HepG2 (cell line): ENCODE data around the gene RNPEPL1. TPM values are rescaled to one million over a fixed set of nuclear protein-coding genes. Genes with fewer than 3 reads are reported as not detected.

Experiments used
- ELF3 ChIP-seq: IDR thresholded peaks from 2 replicates; pipeline ENCODE4 v1.6.1; 2016; ENCODE audit warnings: missing genetic modification reagents, missing compliant biosample characterization
- FIP1L1 ChIP-seq: fragments of 200-400 bp; formaldehyde crosslinking; IDR thresholded peaks from 2 replicates; pipeline ENCODE4 v1.6.1; 2018; ENCODE audit warnings: low read depth, mild to moderate bottlenecking, low read length, moderate library complexity, borderline replicate concordance; ENCODE audit not compliant: insufficient read depth
- HDAC6 ChIP-seq: fragments of 200-600 bp; sonication (generic); IDR thresholded peaks from 2 replicates; pipeline ENCODE4 v1.7.0; 2017; ENCODE audit warnings: mild to moderate bottlenecking, antibody characterized with exemption, low read length, low read depth
- HNRNPL ChIP-seq: fragments of 200-400 bp; formaldehyde crosslinking; IDR thresholded peaks from 2 replicates; pipeline ENCODE4 v1.6.1; 2017; ENCODE audit warnings: mild to moderate bottlenecking, low read depth, low read length
- IRF9 ChIP-seq: sonication (generic); formaldehyde crosslinking; IDR thresholded peaks from 2 replicates; pipeline ENCODE4 v1.8.0; 2022; ENCODE audit warnings: missing genetic modification reagents, mild to moderate bottlenecking, borderline replicate concordance
- JUN ChIP-seq: sonication (generic); formaldehyde crosslinking; IDR thresholded peaks from 2 replicates; pipeline ENCODE4 v1.4.0; 2020; ENCODE audit warnings: mild to moderate bottlenecking, missing genetic modification reagents
- PREB ChIP-seq: sonication (generic); formaldehyde crosslinking; IDR thresholded peaks from 2 replicates; pipeline ENCODE4 v1.4.0; 2020; ENCODE audit warnings: missing genetic modification reagents
- RNF219 ChIP-seq: sonication (generic); formaldehyde crosslinking; IDR thresholded peaks from 2 replicates; pipeline ENCODE4 v1.5.0; 2020; ENCODE audit warnings: mild to moderate bottlenecking, missing genetic modification reagents
- RXRA ChIP-seq: sonication (generic); formaldehyde crosslinking; IDR thresholded peaks from 2 replicates; pipeline ENCODE4 v1.5.1; 2020; ENCODE audit warnings: missing genetic modification reagents
- ZBTB33 ChIP-seq: sonication (generic); formaldehyde crosslinking; IDR thresholded peaks from 2 replicates; pipeline ENCODE4 v1.4.0; 2020; ENCODE audit warnings: missing genetic modification reagents
- ZFP90 ChIP-seq: sonication (generic); formaldehyde crosslinking; IDR thresholded peaks from 2 replicates; pipeline ENCODE4 v1.8.0; 2022; ENCODE audit warnings: missing genetic modification reagents, mild to moderate bottlenecking, inconsistent platforms, borderline replicate concordance
- ZNF276 ChIP-seq: sonication (generic); formaldehyde crosslinking; IDR thresholded peaks from 2 replicates; pipeline ENCODE4 v1.4.0; 2020; ENCODE audit warnings: mild to moderate bottlenecking, low read depth, missing genetic modification reagents
- ZNF430 ChIP-seq: sonication (generic); formaldehyde crosslinking; IDR thresholded peaks from 2 replicates; pipeline ENCODE4 v1.9.0; 2021; ENCODE audit warnings: mild to moderate bottlenecking, missing genetic modification reagents
- ZNF563 ChIP-seq: sonication (generic); formaldehyde crosslinking; IDR thresholded peaks from 2 replicates; pipeline ENCODE4 v1.8.0; 2022; ENCODE audit warnings: mild to moderate bottlenecking, moderate library complexity, missing genetic modification reagents
- ZNF841 ChIP-seq: sonication (generic); formaldehyde crosslinking; IDR thresholded peaks from 2 replicates; pipeline ENCODE4 v1.8.1; 2023; ENCODE audit warnings: missing genetic modification reagents, borderline replicate concordance
- ZNF891 ChIP-seq: sonication (generic); formaldehyde crosslinking; IDR thresholded peaks from 2 replicates; pipeline ENCODE4 v1.5.0; 2020; ENCODE audit warnings: mild to moderate bottlenecking, missing genetic modification reagents
- ZSCAN30 ChIP-seq: sonication (generic); formaldehyde crosslinking; IDR thresholded peaks from 2 replicates; pipeline ENCODE4 v1.5.0; 2020; ENCODE audit warnings: mild to moderate bottlenecking, missing genetic modification reagents
- polyA plus RNA-seq, 8 experiments: library from polyadenylated mRNA; depleted of rRNA in 3 of 8; stranded (reverse) in 7 of 8; unstranded in 1 of 8; fragments of >200 nt; fragmentation: Illumina TruSeq in 4 of 8; extraction: Trizol in 4 of 8; gene quantifications; 2 replicates each; pipeline versions ENCODE4 v1.2.1 to v1.2.3, GENCODE V29; 2011 to 2016; ENCODE audit warnings: low read depth in 4 of 8, missing spikeins in 1 of 8, mixed read lengths in 1 of 8; ENCODE audit not compliant: insufficient read depth in 1 of 8
- total RNA-seq, 5 experiments: library from RNA; depleted of rRNA; stranded (reverse); fragments of >200 nt; fragmentation: Illumina TruSeq; extraction: Trizol; gene quantifications; 2 replicates each; pipeline ENCODE4 v1.2.3, GENCODE V29; 2016; ENCODE audit warnings: low read depth in 1 of 5

RNPEPL1 gene
- total and polyA plus RNA-seq, 2 of the 13 experiments (the other 11 are each of a cell fraction or from before 2014, with no cell fraction given), result 13.0 to 18.0 TPM

- TF ChIP-seq ZNF563 (CRISPR knock-in tag), result peak; percentile 99
- TF ChIP-seq ZBTB33 (CRISPR knock-in tag), result no peak
- peak; percentile 11 for TF ChIP-seq ZSCAN30 (CRISPR knock-in tag)
- TF ChIP-seq ZNF841 (CRISPR knock-in tag), result 0 out of 2 replicates have a peak, but pooled peaks have one; percentile 60
- peak; percentile 92 for TF ChIP-seq IRF9 (CRISPR knock-in tag)
- no peak; the same call in 1 of the 2 replicates for TF ChIP-seq HDAC6
- TF ChIP-seq ZNF891 (CRISPR knock-in tag), result peak; percentile 58
- TF ChIP-seq PREB (CRISPR knock-in tag), result no peak
- peak; percentile 47; the same call in 1 of the 2 replicates for TF ChIP-seq RXRA (CRISPR knock-in tag)
- 0 out of 2 replicates have a peak, but pooled peaks have one; percentile 40 for TF ChIP-seq FIP1L1
- TF ChIP-seq ZNF276, result no peak
- TF ChIP-seq ZNF430 (CRISPR knock-in tag), result peak; percentile 57; the same call in 1 of the 2 replicates
- TF ChIP-seq ELF3 (CRISPR knock-in tag), result peak; percentile 89
- TF ChIP-seq JUN (CRISPR knock-in tag), result peak; percentile 53; the same call in 1 of the 2 replicates
- TF ChIP-seq ZFP90, result peak; percentile 87; the same call in 1 of the 2 replicates
- no peak; the same call in 1 of the 2 replicates for TF ChIP-seq RNF219 (CRISPR knock-in tag)
- TF ChIP-seq HNRNPL, result 0 out of 2 replicates have a peak, but pooled peaks have one; percentile 4
These were observed 7.6 kb upstream of the RNPEPL1 start (continued) for GRCh38 chr2:240560480-240561324.
